ENCODE results near the gene ARHGAP19.

The ARHGAP19 gene, protein sequence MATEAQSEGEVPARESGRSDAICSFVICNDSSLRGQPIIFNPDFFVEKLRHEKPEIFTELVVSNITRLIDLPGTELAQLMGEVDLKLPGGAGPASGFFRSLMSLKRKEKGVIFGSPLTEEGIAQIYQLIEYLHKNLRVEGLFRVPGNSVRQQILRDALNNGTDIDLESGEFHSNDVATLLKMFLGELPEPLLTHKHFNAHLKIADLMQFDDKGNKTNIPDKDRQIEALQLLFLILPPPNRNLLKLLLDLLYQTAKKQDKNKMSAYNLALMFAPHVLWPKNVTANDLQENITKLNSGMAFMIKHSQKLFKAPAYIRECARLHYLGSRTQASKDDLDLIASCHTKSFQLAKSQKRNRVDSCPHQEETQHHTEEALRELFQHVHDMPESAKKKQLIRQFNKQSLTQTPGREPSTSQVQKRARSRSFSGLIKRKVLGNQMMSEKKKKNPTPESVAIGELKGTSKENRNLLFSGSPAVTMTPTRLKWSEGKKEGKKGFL

DNA sequence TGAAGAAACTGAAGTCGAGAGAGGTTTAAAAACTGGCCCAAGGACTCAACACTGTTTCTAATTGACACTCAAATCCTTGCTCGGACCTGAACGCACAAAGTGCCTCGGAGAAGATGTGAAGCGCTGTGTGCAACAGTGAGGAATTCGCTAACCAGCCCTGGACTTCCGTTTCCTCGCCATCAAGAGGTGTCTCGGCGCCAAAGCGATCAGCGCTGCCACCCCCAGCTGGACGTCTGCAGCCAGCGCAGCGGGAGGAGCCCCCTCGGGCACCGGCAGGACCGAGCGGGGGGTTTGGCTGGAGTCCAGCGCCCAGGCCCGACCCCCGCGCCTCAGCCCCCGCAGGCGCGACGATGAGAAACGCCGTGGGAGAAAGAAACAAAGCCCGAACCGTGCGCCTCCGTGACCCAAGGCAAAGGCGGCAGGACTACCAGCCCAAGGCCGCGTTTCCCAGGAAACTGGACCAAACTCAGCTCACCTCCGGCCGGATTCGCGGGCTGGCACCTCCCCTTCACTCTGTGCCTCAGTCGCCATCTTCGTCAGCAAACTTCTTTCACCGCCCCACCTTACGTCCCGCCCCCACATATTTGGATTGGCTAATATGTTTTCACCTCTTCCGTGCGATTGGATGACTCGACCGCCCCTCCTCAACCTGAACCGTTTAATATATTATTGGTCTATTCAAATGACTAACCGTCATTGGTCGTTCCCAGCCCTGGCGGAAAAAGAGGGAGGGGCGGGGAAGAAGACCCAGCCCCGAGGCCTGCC, at the start of gene ARHGAP19:
TSS of gene ARHGAP19 (minus strand) at position 541 of the 765 bp plus-strand sequence. CDS start at position 531, 10 bp downstream.
- peak; percentile 96 for DNase-seq

DNA sequence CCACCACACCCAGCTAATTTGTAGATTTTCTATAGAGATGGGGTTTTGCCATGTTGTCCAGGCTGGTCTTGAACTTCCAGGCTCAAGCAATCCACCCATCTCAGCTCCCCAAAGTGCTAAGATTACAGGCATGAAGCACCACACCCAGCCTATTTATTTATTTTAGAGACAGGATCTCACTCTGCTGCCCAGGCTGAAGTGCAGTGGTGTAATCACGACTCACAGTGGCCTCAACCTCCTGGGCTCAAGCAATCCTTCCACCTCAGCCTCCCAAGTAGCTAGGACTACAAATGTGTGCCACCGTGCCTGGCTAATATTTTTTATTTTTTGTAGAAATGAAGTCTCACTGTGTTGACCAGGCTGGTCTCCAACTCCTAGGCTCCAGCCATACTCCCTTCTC, 49.0 kb upstream of the ARHGAP19 start:
- no peak for DNase-seq

DNA sequence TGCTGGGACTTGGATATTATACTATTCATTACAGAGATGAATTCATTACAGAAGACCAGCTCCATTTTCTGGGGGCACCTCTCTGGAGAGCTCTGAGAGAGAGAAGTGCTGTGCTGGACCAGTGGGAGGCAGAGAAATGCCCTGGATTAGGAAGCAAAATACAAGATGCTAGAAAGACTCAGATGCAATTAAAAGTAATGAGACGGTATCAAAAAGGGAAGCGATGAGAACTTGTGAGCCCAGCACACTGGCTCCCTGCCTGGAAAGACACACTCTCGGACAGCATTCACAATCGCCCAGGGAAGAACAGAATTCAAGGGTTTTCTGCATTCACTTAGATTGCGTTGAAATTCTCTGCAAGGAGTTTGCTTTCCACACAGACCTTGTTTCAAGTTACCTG, 45.6 kb upstream of the ARHGAP19 start:
- no peak for DNase-seq

DNA sequence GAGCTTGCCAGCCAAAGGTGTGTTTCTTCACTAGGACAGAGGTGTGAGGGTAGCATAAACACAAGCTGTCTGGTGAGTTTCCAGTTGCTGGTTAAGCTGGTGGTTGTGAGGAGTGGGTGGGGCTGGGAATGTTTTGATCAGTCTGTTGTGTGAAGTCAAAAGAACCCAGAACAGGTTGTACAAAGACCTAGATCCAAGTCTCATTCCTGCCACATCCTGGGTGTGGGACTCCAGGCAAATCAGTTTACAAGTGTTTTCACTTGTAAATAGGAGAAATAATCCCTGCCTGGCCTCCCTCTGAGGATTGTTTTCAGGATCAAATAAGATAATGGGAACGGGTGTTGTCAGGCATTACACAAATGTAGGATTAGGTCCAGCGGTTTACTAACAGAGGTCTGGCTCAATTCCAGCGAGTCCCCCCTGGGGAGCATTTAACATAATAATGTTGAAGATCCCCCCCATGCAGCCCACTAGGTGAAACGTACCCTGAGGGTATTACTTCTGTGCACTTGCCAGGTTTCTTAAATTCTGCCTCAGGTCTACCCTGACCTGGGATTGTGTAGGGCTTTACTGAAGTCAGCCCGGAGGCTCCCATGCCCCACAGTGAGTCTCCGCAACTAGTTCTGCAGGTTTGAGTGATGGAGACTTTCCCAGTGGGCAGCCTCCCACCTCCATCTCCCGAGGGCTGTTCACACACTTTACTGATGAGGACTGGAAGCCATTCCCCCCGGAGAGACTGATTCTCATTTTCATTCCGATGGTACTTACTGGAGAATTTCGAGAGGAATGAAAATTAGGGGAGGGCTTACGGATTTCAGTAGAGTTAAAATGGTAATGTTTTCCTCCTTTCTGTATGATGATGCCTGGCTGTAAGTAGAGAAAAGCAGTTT, 44.8 kb upstream of the ARHGAP19 start:
- no peak for DNase-seq

- DNase-seq, result no peak
These were observed 44.0 kb upstream of the ARHGAP19 start for GRCh38 chr10:97336446-97336845.

DNA sequence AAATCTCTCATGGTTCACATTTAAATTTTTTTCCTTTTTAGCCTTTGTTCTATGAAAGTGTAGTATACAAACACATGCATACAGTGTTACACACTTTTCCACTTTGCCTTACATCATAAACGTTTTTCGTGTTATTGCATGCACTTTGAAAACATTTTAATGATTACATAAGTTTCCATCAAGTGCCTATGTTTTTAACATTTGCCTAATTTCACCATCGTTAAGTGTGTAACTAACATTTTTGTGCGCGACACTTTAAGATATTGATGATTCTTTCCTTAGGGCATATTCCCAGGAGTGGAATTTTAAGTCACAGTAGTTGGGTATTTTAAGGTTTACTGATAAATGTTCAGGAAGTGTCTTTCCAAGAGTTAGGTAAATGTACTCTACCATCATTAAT, 43.6 kb upstream of the ARHGAP19 start:
- DNase-seq, result no peak

GRCh38 chr10:97335188-97335619, 42.8 kb upstream of the ARHGAP19 start:
- no peak for DNase-seq

- peak; percentile 41 for DNase-seq
These were observed 42.1 kb upstream of the ARHGAP19 start, which contains the start of gene FRAT2 for GRCh38 chr10:97334370-97335175. TSS of gene FRAT2 (minus strand) at chr10:97334729. CDS start at chr10:97334572, 157 bp downstream.

DNA sequence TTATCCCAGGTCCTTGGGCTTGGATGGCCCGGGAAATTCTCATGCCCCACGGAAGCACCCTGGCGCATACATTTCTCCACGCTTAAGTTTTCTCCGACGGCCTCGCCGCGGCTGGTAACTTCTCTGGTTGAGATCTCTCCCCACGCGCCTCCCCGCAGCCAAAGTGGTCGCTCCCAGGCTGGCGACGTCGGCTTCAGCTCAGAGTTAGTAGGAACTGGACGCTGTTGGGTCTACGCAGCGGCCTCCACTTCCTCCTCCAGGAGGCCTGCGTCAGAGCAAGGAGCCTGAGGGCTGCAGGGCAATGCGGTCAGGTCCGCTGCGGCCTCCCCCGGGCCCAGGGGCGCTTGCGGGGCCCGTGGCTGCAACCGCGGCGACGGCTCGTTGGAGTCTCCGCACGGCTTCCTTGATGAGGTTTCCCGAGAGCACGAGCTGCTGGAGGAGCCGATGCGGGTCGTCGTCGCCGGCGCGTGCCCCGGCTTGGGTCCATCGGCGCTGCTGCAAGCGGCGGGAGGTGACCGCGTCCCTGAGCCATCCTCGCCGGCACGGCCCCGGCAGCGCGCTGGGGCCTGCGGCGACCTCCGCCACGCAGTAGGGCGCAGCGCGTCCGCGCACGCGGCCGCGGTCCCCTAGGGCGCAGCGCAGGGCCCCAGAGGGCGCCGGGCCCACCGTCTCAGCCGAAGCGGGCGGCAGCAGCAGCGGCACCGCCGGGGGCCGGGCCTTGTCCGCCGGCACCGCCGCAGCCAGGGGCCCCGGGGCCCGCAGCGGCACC, 41.3 kb upstream of the ARHGAP19 start:
- no peak for DNase-seq

DNA sequence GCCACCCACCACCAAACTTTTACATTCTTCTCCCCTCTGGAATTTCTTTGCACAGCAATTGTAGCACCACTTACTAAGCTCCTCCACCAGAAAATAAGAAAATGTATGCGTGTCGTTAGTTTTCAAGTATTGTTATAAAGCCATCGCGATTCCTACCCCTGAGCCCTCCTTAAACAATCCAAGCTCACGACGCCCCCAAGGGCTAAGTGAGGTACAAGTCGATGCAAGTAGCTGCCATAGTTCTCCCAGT, 40.8 kb upstream of the ARHGAP19 start:
- no peak for DNase-seq

DNA sequence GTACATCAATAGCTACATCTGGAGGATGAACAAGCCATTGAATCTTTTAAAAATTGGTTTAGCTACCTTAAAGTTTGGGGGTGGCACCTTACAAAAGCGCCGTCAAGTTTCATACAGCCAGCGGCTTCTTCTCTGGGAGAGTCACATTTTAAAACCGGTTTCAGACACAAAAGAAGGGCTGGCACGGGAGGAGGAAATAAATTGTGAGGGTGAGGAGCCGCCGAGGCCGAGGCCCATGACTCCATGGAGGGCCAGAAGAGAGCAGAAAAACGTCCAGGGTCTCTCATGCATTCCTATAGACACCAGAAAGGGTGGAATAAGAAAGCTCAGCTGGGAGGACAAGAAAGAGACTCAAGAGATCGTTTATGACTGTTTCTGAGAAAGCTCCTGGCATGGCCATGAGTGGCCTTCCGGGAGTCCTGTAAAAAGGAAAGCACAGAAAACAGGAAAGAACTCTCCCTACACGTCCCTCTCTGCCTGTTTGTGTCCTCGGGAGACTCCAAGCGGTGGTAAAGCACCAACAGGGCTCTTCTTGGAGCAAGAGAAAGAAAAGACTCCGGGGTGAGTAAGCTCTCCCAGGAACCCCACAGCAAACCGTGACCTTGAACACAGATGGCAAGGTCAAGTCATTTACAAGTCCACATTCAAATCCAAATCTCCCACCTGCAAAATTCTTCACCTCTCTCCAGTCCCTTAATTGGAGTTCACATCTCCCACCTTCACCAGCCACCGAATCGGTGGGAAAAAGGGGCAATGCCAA, 40.3 kb upstream of the ARHGAP19 start:
- no peak for DNase-seq

DNA sequence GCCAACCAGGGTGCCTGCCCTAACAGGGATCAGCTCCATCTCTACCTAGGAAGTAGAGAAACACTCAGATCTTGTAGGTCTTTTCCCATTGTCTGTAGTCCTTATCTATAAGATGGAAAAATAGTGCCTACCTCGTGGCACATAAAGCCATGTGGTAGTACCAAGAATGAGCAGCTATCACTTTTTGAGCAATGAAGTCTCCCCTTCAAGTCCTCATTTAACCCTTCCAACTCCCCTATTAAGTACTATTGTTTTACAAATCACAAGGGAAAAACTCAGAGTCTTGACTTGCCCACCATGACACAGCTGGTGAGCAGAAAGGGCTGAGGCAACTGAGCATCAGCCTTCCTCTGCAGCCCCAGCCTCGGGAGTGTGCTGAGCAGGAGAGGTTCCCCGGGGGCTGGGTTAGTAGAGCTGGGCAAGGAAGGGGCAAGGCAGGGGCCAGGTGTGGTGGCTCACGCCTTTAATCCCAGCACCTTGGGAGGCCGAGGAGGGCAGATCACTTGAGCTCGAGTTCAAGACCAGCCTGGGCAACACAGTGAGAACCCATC, 38.8 kb upstream of the ARHGAP19 start:
- DNase-seq, result no peak

- DNase-seq, result no peak
These were observed 37.3 kb upstream of the ARHGAP19 start for GRCh38 chr10:97329766-97330165.

GRCh38 chr10:97328646-97329453, 36.4 kb upstream of the ARHGAP19 start:
- DNase-seq, result no peak

- DNase-seq, result peak; percentile 10
These were observed 35.2 kb upstream of the ARHGAP19 start for GRCh38 chr10:97327348-97328294.

- peak; percentile 86 for DNase-seq
These were observed 33.3 kb upstream of the ARHGAP19 start for GRCh38 chr10:97325754-97326153.

GRCh38 chr10:97323501-97323900, 31.1 kb upstream of the ARHGAP19 start:
- no peak for DNase-seq

GRCh38 chr10:97321804-97322190, 29.4 kb upstream of the ARHGAP19 start:
- peak; percentile 36 for DNase-seq
